Measurements from ENCODE around the gene ARRDC1. TPM values are rescaled to one million over a fixed set of nuclear protein-coding genes. Genes with fewer than 3 reads are reported as not detected.
A peak's percentile ranks its signal among the peaks of the same experiment; 100 is the strongest.

The ARRDC1 gene
- 10 to 100 TPM; 78.1 to 93.6 TPM for total RNA-seq

GRCh38 chr9:137605121-137606004 lies at the start of gene ARRDC1:
Gene ARRDC1, plus strand, starts transcription at chr9:137605686. Its CDS starts 32 bp downstream, at chr9:137605718.
- ATAC-seq (peak; percentile 85), DNase-seq (peak; percentile 93 to 97 (median 94))
- no peaks in the 10 kb centered on the region for H3K27me3 ChIP-seq
- H3K4me3 ChIP-seq, result peak within 1 kb of the TSS; percentile 25 to 64
- H3K9me3 ChIP-seq, result no peaks in the 10 kb centered on the region
- 0% methylated on average over 26 of the region's 111 CpGs; no CpG with 5 or more reads in 1 of the 2 donors for WGBS, 2 donors
- H3K27ac ChIP-seq, result peak within 1 kb of the TSS; percentile 83 to 98 (median 94)
- H3K36me3 ChIP-seq (replicated peaks in 1 of 2; ENCODE audit: insufficient read depth in 1 of 2, low read depth in 2 of 2), result no peaks in the 10 kb centered on the region
- TF ChIP-seq POLR2A (IDR thresholded peaks at IDR 0.05), result peak; percentile 72 to 88 (median 82)
- no peak for TF ChIP-seq CTCF (IDR thresholded peaks at IDR 0.05)
- intact Hi-C loops (cut with DNase I), result no loop called here
- peaks cover 30% of the 10 kb centered on the region for H3K4me1 ChIP-seq

GRCh38 chr9:137556069-137556838 lies 49.2 kb upstream of the ARRDC1 start:
- no peak for TF ChIP-seq POLR2A (IDR thresholded peaks at IDR 0.05)
- TF ChIP-seq CTCF (IDR thresholded peaks at IDR 0.05), result no peak
- peaks cover 12% of the 10 kb centered on the region for H3K4me1 ChIP-seq
- H3K27me3 ChIP-seq, result no peaks in the 10 kb centered on the region
- no peak for ATAC-seq
- H3K36me3 ChIP-seq (replicated peaks in 1 of 2; ENCODE audit: insufficient read depth in 1 of 2, low read depth in 2 of 2), result peaks cover 0 to 17% of the 10 kb centered on the region in 2 donors
- H3K4me3 ChIP-seq, result no peak overlapping the region
- 78 to 89% methylated on average over 20 to 23 of the region's 24 CpGs for WGBS, 2 donors
- intact Hi-C loops (cut with DNase I), result no loop called here
- no peak for DNase-seq
- no peaks in the 10 kb centered on the region for H3K9me3 ChIP-seq
- no peak overlapping the region for H3K27ac ChIP-seq

GRCh38 chr9:137558127-137558526 lies 47.4 kb upstream of the ARRDC1 start:
- no peaks in the 10 kb centered on the region for H3K27me3 ChIP-seq
- TF ChIP-seq CTCF (IDR thresholded peaks at IDR 0.05) (no peak), POLR2A (IDR thresholded peaks at IDR 0.05) (no peak)
- intact Hi-C loops (cut with DNase I), result no loop called here
- peaks cover 5% of the 10 kb centered on the region for H3K4me1 ChIP-seq
- H3K36me3 ChIP-seq (replicated peaks in 1 of 2; ENCODE audit: insufficient read depth in 1 of 2, low read depth in 2 of 2), result peaks cover 1 to 17% of the 10 kb centered on the region in 2 donors
- H3K4me3 ChIP-seq, result no peak overlapping the region
- ATAC-seq, result no peak
- no peak overlapping the region for H3K27ac ChIP-seq
- no peak for DNase-seq
- H3K9me3 ChIP-seq, result no peaks in the 10 kb centered on the region
- WGBS, 2 donors, result 89 to 100% methylated on average over 3 to 4 of the region's 4 CpGs

- Histone ChIP-seq H3K4me3 (no peak overlapping the region), H3K9me3 (no peaks in the 10 kb centered on the region), H3K27me3 (no peaks in the 10 kb centered on the region), H3K27ac (no peak overlapping the region), H3K4me1 (peaks cover 5% of the 10 kb centered on the region), H3K36me3 (replicated peaks in 1 of 2; ENCODE audit: insufficient read depth in 1 of 2, low read depth in 2 of 2) (peaks cover 14% of the 10 kb centered on the region in 2 donors)
- intact Hi-C loops (cut with DNase I), result no loop called here
- WGBS, 2 donors, result 86 to 90% methylated on average over 9 to 10 of the region's 10 CpGs
- TF ChIP-seq POLR2A (IDR thresholded peaks at IDR 0.05), result no peak
- TF ChIP-seq CTCF (IDR thresholded peaks at IDR 0.05), result no peak
- DNase-seq (no peak), ATAC-seq (no peak)
Observed at GRCh38 chr9:137564134-137564533, 41.4 kb upstream of the ARRDC1 start.
